Measurements from ENCODE around the gene RALGPS2. TPM values are rescaled to one million over a fixed set of nuclear protein-coding genes. Genes with fewer than 3 reads are reported as not detected.

RALGPS2 gene
- total and polyA plus RNA-seq, 2 of the 13 experiments (the other 11 are each of a cell fraction or from before 2014, with no cell fraction given): 15.6 to 36.0 TPM

- TF ChIP-seq ZNF660 (CRISPR knock-in tag; IDR thresholded peaks at IDR 0.05; ENCODE audit: borderline replicate concordance, low read depth) (no peak), KLF12 (CRISPR knock-in tag; IDR thresholded peaks at IDR 0.05; ENCODE audit: borderline replicate concordance) (no peak), CC2D1A (CRISPR knock-in tag; IDR thresholded peaks at IDR 0.05) (no peak), ZNF17 (CRISPR knock-in tag; IDR thresholded peaks at IDR 0.05) (no peak), MTA3 (CRISPR knock-in tag; IDR thresholded peaks at IDR 0.05) (no peak), SAFB2 (CRISPR knock-in tag; IDR thresholded peaks at IDR 0.05; ENCODE audit: borderline replicate concordance, low read depth) (no peak), CEBPG (CRISPR knock-in tag; IDR thresholded peaks at IDR 0.05) (no peak), ZNF432 (CRISPR knock-in tag; IDR thresholded peaks at IDR 0.05; ENCODE audit: borderline replicate concordance) (no peak), ETV6 (CRISPR knock-in tag; conservative IDR thresholded peaks at IDR 0.05) (no peak), PPARG (CRISPR knock-in tag; conservative IDR thresholded peaks at IDR 0.05) (0 out of 2 replicates have a peak, but pooled peaks have one; percentile 5), ZNF567 (CRISPR knock-in tag; IDR thresholded peaks at IDR 0.05; ENCODE audit: borderline replicate concordance) (no peak), ZNF224 (CRISPR knock-in tag; IDR thresholded peaks at IDR 0.05) (0 out of 2 replicates have a peak, but pooled peaks have one; percentile 25), PREB (CRISPR knock-in tag; IDR thresholded peaks at IDR 0.05) (no peak), ZNF775 (CRISPR knock-in tag; IDR thresholded peaks at IDR 0.05; ENCODE audit: borderline replicate concordance) (no peak), MED1 (CRISPR knock-in tag; IDR thresholded peaks at IDR 0.05) (peak; percentile 43; the same call in 1 of the 2 replicates), KLF9 (CRISPR knock-in tag; IDR thresholded peaks at IDR 0.05; ENCODE audit: low read depth) (no peak), EEA1 (CRISPR knock-in tag; IDR thresholded peaks at IDR 0.05; ENCODE audit: borderline replicate concordance) (no peak), PATZ1 (CRISPR knock-in tag; IDR thresholded peaks at IDR 0.05) (peak; percentile 90), NR2F1 (CRISPR knock-in tag; IDR thresholded peaks at IDR 0.05) (no peak), STAT5B (CRISPR knock-in tag; IDR thresholded peaks at IDR 0.05) (no peak), HOXD1 (CRISPR knock-in tag; IDR thresholded peaks at IDR 0.05) (no peak)
- TF ChIP-seq, protein P1, sequence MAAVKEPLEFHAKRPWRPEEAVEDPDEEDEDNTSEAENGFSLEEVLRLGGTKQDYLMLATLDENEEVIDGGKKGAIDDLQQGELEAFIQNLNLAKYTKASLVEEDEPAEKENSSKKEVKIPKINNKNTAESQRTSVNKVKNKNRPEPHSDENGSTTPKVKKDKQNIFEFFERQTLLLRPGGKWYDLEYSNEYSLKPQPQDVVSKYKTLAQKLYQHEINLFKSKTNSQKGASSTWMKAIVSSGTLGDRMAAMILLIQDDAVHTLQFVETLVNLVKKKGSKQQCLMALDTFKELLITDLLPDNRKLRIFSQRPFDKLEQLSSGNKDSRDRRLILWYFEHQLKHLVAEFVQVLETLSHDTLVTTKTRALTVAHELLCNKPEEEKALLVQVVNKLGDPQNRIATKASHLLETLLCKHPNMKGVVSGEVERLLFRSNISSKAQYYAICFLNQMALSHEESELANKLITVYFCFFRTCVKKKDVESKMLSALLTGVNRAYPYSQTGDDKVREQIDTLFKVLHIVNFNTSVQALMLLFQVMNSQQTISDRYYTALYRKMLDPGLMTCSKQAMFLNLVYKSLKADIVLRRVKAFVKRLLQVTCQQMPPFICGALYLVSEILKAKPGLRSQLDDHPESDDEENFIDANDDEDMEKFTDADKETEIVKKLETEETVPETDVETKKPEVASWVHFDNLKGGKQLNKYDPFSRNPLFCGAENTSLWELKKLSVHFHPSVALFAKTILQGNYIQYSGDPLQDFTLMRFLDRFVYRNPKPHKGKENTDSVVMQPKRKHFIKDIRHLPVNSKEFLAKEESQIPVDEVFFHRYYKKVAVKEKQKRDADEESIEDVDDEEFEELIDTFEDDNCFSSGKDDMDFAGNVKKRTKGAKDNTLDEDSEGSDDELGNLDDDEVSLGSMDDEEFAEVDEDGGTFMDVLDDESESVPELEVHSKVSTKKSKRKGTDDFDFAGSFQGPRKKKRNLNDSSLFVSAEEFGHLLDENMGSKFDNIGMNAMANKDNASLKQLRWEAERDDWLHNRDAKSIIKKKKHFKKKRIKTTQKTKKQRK (IDR thresholded peaks at IDR 0.05; ENCODE audit: low read length): no peak
- TF ChIP-seq, protein P2, sequence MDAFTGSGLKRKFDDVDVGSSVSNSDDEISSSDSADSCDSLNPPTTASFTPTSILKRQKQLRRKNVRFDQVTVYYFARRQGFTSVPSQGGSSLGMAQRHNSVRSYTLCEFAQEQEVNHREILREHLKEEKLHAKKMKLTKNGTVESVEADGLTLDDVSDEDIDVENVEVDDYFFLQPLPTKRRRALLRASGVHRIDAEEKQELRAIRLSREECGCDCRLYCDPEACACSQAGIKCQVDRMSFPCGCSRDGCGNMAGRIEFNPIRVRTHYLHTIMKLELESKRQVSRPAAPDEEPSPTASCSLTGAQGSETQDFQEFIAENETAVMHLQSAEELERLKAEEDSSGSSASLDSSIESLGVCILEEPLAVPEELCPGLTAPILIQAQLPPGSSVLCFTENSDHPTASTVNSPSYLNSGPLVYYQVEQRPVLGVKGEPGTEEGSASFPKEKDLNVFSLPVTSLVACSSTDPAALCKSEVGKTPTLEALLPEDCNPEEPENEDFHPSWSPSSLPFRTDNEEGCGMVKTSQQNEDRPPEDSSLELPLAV (CRISPR knock-in tag; conservative IDR thresholded peaks at IDR 0.05; ENCODE audit: low read depth): no peak
- TF ChIP-seq, protein P3, sequence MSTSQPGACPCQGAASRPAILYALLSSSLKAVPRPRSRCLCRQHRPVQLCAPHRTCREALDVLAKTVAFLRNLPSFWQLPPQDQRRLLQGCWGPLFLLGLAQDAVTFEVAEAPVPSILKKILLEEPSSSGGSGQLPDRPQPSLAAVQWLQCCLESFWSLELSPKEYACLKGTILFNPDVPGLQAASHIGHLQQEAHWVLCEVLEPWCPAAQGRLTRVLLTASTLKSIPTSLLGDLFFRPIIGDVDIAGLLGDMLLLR (CRISPR knock-in tag; IDR thresholded peaks at IDR 0.05): no peak
Observed at GRCh38 chr1:178726087-178726517, 1.1 kb downstream of the RALGPS2 start (continued).

Measured in HepG2 (cell line).